GM08714 (cell line): Measurements from ENCODE around the gene BCL2.
A peak's percentile ranks its signal among the peaks of the same experiment; 100 is the strongest.

Experiments used
- H3K4me3 ChIP-seq: fragments of 200-500 bp; sonication (Bioruptor generic); 2 replicates; pipeline ENCODE4 v1.5.1; 2014; ENCODE audit warnings: mild to moderate bottlenecking, low read length, inconsistent platforms
- ZNF274 ChIP-seq: IDR thresholded peaks from 2 replicates; pipeline ENCODE4 v1.6.1; 2012; ENCODE audit warnings: mild to moderate bottlenecking, low read depth, low read length

BCL2 gene

DNA sequence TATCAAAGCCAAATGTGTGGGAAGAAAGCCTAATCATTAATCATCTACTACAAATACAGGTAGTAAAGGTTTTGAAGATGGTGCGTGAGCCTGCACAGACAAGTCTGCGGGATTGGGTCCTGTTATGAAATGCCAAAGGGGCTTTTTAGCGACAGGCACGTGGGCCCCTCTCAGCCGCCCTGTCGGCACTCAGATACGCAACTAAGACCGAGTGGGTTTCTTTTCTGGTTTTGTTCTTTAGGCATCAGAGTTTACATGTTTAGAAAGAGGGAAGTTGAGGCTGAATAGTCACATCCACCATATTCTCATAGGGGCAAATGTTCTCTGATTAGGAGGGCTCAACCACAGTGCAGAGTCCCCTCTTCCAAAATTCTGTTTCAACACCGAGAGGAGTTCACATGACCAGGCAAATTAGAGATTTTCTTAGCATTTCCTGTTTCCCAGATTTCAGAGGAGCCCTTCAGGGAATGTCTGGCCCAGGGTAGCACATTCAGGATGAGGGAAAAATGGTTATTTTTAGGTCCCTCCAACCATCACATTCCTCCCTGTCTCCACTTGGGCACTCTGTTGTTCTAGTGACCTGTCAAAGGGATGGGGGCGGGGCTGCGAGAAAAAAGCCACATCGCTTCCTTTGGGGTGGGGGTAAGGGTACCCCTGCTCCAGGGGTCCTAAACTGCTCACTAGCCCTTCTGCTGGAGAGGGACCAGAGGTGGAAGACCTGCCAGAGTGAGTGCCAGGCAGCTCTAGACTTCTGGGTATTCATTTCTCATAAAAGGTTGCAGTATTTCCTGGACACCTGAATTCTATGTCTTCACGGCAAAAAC, 159.2 kb downstream of the BCL2 start:
- TF ChIP-seq ZNF274, result no peak
- peak overlapping the region; percentile 60; the same call in 1 of the 2 replicates for H3K4me3 ChIP-seq

DNA sequence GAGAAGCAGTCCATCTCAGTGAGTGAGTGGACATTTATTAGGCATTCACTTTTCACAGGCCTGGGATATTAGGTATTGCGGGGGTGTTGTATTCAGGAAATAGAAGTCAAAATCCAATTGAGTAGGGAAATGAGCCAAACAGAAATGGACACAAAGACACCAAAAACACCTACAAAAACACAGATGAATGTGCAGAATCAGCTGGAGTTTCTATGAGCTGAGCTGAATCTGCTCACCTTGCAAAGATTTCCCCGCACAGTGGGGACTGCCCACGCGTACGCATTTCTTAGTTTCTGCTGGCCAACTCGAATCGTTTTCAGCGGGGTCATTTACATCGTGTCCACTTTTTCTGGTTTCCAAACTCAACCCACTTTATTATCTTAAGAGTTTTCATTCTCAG, 160.0 kb downstream of the BCL2 start:
- H3K4me3 ChIP-seq, result peak overlapping the region; percentile 55
- no peak for TF ChIP-seq ZNF274

DNA sequence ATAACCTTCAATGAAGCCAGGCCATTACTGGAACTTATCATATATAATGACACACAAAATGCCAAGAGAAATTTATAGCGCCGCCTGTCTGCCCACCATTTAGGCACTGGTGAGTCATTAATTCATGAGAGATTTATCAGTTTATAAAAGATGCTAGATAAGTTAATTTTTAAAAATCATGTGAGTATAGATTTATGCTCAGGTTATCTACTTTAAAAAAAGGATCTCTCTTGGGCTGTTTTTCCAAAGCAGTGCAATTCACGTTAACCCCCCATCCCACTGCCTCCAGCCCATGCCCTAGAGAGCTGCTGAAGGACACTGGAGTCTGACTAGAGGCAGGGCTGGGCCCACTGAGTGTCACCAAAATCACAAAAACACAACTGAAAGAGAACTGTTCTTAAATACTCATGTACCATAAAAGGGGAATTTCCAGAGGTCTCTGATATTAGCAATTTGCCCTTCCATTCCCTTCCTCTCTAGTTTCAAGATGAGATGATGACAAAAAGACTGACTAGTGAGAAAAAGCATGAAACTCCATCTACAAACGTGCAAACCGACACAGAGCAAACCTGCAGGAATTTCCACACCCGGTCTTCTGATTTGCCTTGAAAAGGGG, 160.8 kb downstream of the BCL2 start:
- H3K4me3 ChIP-seq, result peak overlapping the region; percentile 55

DNA sequence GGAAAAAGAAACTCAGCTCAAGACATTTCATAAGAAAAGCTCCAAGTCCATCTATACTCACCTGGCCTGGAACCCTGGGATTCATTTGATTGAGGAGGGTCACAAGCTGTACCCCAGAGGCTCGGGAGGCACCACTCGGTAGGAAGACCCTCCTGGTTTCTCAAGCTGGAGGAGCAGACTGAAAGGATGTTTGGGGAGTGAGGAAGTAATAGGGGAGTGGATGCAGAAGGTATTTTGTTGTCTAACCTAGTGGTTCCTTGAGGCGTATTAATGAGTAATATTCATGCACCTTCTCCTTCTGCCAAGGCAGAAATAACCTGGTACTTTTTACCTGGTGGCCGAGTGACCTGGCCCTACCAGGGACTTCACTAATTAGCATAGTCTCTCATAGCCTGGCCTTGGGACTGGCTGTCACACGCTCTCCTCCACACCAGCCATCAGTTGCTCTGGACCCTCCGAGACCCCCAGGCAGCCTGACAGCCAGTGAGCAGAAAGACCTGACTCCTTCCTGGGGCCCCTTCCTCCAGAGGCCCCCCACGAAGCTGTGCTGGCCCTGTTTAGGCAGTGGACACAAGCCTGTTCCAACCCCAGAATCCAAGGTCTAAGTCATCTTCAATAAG, 161.4 kb downstream of the BCL2 start:
- H3K4me3 ChIP-seq, result peak overlapping the region; percentile 55; the same call in 1 of the 2 replicates
- no peak for TF ChIP-seq ZNF274

More for the DNA sequence above, 160.8 kb downstream of the BCL2 start:
- no peak for TF ChIP-seq ZNF274

DNA sequence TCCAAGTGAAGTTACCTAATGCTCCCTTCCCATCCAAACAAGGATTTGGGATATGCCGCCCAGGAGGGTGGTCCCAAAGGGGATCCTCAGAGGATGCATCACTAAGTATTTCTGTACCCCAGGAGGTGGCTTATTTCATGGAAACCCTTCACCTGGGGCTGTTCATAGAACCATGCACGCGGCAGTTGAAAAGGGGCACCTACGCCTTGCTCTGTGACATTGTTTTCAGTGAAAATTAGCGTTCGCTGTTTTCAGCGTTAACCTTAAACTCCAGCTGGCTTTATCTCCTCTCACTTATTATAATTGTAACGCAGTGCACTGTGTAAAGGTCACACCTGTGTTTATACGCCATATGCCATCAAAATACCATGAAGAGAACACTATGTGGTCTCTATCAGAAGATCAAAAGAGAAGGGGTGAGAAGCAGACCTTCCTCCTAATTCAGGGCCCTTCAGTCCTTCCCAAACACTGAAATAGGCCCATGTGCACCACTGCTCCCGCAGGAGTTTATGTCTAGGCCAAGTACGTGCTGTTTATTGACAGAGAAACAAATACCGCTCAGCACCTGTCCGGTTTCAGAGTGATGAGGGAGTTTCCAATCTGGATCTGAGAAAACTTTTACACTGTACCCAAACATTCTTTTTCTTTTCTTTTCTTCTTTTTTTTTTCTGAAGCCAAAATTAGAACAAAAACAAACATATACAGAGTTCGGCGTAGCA, 162.1 kb downstream of the BCL2 start:
- no peak for TF ChIP-seq ZNF274
- H3K4me3 ChIP-seq, result peak overlapping the region; percentile 55; the same call in 1 of the 2 replicates

DNA sequence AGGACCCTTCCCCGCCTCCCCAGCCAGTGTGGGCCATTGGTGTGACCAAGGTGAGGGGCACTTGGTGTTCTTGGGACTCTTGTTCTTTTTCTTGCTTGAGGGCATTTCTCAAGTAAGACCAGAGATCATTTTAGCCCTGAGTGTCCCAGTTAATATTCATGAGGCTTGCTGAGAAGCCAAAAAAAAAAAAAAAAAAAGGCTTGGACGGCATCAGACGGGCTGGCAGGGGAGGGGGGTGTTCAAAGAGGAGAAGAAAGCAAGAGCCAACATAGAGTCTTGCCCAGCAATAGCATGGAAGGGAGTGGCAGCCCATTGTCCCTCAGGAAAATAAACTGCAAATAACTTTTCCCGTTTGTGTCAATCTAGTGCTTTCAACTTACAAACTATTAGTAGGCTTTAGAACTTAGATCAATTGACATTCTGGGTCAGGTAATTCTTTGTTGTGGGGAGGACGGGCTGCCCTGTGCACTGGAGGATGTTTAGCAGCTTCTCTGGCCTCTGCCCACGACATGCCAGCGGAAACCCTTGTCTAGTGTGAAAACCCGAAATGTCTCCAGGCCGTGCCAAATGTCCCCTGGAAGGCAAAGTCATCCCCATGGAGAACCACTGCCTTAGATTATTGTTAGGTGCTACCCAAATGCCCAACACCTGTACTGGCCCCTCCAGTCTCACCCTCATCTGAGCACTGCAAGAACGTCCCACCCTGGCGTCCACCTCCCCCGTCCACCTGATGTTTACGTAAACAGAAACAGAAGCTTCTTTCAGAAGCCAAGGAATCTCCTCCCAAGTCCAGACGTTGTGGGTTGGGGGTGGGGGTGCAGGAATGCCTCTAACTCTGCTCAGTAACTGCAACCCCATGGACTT, 163.4 kb downstream of the BCL2 start:
- peak overlapping the region; percentile 15; the same call in 1 of the 2 replicates for H3K4me3 ChIP-seq

DNA sequence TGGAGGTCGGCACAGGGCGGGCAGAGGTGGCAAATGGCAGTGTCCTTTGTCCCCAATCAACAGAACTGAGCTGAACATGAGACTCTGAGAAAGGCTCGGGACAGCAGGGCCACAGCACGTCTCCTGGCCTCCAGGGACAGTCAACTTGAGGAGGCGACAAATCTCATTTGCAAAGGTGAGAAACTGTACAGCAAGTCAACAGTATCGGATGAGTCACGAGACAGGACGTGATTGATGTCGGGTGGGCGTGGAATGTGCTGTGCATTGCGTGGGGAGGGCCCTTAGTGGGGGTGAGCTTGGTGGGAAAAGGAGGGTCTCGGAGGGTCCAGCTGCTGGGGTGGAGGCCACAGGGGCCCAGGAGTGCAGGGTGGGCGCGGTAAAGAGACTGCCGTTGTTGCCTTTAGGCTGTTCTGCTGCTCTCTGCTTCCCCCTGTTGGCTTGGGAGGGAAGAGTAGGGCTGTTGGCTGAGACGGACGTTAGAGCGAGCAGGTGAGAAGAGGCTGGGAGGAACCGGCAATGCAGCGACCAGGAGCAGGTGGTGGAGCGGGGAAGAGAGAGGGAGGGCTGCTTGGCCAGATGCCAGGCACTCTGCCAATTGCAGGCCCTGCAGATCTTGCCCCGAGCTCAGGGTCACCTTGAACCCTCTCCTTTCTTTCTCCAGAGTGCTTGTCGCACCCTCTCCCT, 164.3 kb downstream of the BCL2 start:
- TF ChIP-seq ZNF274, result no peak
- peak overlapping the region; percentile 15; the same call in 1 of the 2 replicates for H3K4me3 ChIP-seq

More for the DNA sequence above, 163.4 kb downstream of the BCL2 start:
- TF ChIP-seq ZNF274, result no peak

DNA sequence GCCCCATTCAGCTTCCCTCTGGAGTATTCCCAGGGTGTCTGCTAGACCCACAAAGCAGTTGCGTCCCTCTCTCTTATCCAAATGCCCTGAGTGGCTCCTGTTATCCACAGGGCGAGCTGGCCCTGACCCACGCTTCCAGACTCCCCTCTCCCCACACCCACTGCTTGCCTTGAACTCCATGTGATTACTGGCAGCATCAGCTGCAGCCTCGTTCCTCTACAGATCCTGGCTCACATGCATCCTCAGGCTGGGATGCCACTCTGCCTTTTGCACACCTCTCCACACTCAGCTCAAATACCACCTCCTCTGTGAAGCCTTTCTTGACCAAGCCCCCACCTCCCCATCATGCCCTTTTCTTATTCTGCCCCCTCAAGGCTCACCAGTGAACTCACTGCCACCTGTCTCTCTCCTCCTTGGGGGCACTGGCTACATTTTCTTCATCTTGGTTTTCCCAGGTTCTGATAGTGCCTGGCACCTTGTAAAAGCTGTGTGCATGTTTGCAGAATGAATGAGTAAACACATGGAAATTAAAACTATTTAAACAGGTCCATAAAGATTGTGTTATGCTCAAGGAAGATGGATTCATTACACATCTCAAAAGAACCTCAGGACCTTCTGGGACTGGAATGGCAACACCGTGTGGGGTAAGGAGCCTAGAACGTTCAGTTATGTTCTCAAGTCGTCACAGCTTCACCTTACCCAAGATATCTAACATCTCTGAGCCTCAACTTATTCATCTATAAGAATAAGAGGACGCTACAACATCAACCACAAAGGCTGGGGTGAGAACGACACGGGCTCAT, 165.0 kb downstream of the BCL2 start:
- peak overlapping the region; percentile 14; the same call in 1 of the 2 replicates for H3K4me3 ChIP-seq

DNA sequence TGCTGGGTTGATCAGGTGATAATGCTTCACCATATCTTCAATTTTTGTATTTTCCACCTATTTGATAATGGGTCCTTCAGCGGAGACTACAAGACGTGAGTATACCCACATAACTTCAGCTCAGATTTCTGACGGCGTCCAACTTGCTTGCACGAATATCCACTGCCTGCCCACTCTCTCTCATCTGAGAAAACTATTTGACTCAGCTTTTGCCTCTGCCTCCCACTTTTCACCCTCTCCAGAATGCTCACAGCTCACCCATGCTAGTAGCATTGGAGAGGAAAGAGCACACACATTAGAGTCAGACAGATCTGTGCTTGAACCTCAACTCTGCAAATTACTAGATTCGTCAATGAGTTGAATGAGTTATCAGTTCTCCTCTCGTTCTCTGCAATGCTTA, 166.8 kb downstream of the BCL2 start:
- no peak for TF ChIP-seq ZNF274
- H3K4me3 ChIP-seq, result no peak overlapping the region

More for the DNA sequence above, 165.0 kb downstream of the BCL2 start:
- TF ChIP-seq ZNF274, result no peak

DNA sequence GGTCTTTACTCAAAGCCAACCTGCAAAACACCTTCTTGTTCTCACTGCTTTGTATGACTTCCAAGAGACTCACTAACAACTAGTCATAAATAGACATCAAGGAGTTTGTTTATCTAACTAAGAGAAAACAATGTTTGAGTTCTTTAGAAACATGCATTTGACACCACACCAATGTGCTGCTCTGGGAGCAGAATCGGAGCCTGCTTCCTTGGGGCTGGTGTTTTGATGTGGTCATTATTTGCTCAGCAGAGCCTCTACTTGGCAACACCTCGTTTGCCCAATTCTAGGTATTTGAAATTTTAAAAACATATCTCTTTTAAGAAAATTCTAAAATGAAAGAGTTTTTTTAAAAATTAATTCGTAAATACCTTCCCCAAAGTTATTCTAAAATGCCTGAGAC, 167.5 kb downstream of the BCL2 start:
- no peak for TF ChIP-seq ZNF274
- no peak overlapping the region for H3K4me3 ChIP-seq

DNA sequence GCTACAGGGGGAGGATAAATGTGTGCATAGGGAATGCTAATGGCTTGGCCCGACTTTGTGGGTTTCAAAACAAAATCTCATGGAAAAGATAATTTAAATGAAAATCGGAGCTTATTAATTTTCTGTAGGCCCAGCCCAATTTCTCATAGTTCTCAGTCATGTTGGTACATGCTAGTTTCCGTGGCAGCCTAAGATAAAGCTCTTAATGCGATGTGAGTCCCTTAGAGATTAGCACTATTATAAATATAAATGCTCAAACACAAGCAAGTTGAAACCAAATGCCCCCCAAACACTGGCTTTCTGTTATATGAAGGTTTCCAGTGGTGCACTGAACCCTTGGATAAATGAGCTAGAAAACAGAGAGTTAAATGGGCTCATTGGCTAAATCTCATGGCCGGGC, 168.0 kb downstream of the BCL2 start:
- H3K4me3 ChIP-seq, result no peak overlapping the region
- TF ChIP-seq ZNF274, result no peak

DNA sequence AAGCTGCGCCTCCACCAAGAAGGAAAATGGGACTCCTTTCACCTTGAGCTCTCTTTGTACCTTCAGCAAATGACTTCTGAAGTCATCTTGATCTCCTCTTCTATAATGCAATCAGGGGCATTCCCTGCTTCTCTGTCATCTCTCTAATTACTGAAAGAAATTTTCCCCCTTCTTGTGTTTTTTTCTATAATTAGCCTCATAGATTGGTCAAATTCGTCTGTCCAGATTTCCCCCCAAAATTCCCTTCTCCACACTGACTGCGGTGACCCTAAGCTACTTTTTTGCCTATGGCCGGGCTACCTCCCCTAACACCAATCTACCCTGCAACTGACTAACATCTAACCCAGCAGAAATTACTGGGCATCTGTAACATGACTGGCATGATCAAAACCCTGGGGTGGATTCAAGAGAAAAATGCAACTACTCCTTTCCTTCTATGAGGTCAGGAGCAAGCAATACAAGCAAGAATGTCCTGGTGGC, 168.6 kb downstream of the BCL2 start:
- TF ChIP-seq ZNF274, result no peak
- H3K4me3 ChIP-seq, result no peak overlapping the region
